Measurements from ENCODE around the gene PLEKHA6.

- TF ChIP-seq POLR2AphosphoS5 (IDR thresholded peaks at IDR 0.05; ENCODE audit: low read depth) = no peak
- TF ChIP-seq REST (IDR thresholded peaks at IDR 0.05; ENCODE audit: insufficient replicate concordance, low read depth) = no peak
- peak; percentile 97 for TF ChIP-seq CTCF (IDR thresholded peaks at IDR 0.05; ENCODE audit: insufficient read depth, low read length)
Measured at GRCh38 chr1:204363335-204364114, 3.8 kb upstream of the PLEKHA6 start.
